Smooth muscle cell (in vitro differentiated cells): ENCODE data around the gene IRF2BP2. TPM values are rescaled to one million over a fixed set of nuclear protein-coding genes. Genes with fewer than 3 reads are reported as not detected.
A peak's percentile ranks its signal among the peaks of the same experiment; 100 is the strongest.
"Not testable (repeated sequence)": the region's sequence is repeated elsewhere in the genome, so short reads cannot be mapped to it uniquely, and the experiment has no call there.

Experiments
- DNase-seq: peaks from one replicate; lab custom pipeline; 2025; ENCODE audit not compliant: unreplicated experiment; lab: John Stamatoyannopoulos, UW
- H2AFZ ChIP-seq: fragments of 200-600 bp; sonication (generic); 2 replicates; pipeline ENCODE4 v1.6.0; 2016; ENCODE audit warnings: antibody characterized with exemption, low read depth, mild to moderate bottlenecking
- H3F3A ChIP-seq: fragments of 200-600 bp; sonication (generic); 2 replicates; pipeline ENCODE4 v1.6.0; 2017; ENCODE audit warnings: antibody characterized with exemption, low read depth
- H3K27ac ChIP-seq: fragments of 200-600 bp; sonication (generic); 2 replicates; pipeline ENCODE4 v1.5.1; 2016; ENCODE audit warnings: low read depth, mild to moderate bottlenecking
- H3K27me3 ChIP-seq: fragments of 200-600 bp; sonication (generic); 2 replicates; pipeline ENCODE4 v1.6.1; 2016; ENCODE audit warnings: low read depth, mild to moderate bottlenecking
- H3K36me3 ChIP-seq: fragments of 200-600 bp; sonication (generic); 2 replicates; pipeline ENCODE4 v1.5.1; 2016; ENCODE audit warnings: low read depth
- H3K4me1 ChIP-seq: fragments of 200-600 bp; sonication (generic); 2 replicates; pipeline ENCODE4 v1.5.1; 2016; ENCODE audit warnings: low read depth
- H3K4me2 ChIP-seq: fragments of 200-600 bp; sonication (generic); 2 replicates; pipeline ENCODE4 v1.6.0; 2016; ENCODE audit warnings: mild to moderate bottlenecking
- H3K4me3 ChIP-seq: fragments of 200-600 bp; sonication (generic); 2 replicates; pipeline ENCODE4 v1.5.1; 2016; ENCODE audit warnings: mild to moderate bottlenecking
- H3K79me2 ChIP-seq: fragments of 200-600 bp; sonication (generic); 2 replicates; pipeline ENCODE4 v1.6.0; 2016; ENCODE audit warnings: low read depth, mild to moderate bottlenecking
- H3K9ac ChIP-seq: fragments of 200-600 bp; sonication (generic); 2 replicates; pipeline ENCODE4 v1.6.0; 2016; ENCODE audit warnings: low read depth
- H3K9me3 ChIP-seq: fragments of 200-600 bp; sonication (generic); replicated peaks from 2 replicates; pipeline ENCODE4 v1.5.1; 2016; ENCODE audit warnings: low read depth
- H4K20me1 ChIP-seq: fragments of 200-600 bp; sonication (generic); 2 replicates; pipeline ENCODE4 v1.6.0; 2016; ENCODE audit warnings: low read depth
- CTCF ChIP-seq: fragments of 200-600 bp; sonication (generic); IDR thresholded peaks from 2 replicates; pipeline ENCODE4 v1.5.1; 2017; ENCODE audit warnings: borderline replicate concordance, mild to moderate bottlenecking, antibody characterized with exemption; ENCODE audit not compliant: insufficient read depth, poor library complexity, severe bottlenecking
- WGBS: methylation state at CpG from one replicate; pipeline ENCODE4 v1.1.7; 2016; ENCODE audit warnings: low lambda C conversion rate; 5-methylcytosine and 5-hydroxymethylcytosine counted together
- polyA plus RNA-seq: library from polyadenylated mRNA; unstranded; fragments of >200 nt; fragmentation: Nextera tagmentation; extraction: Ambion mirVana; gene quantifications from 2 replicates; pipeline ENCODE4 v1.2.1, GENCODE V29; 2016
- total RNA-seq: library from RNA; depleted of rRNA; stranded (reverse); fragments of >200 nt; gene quantifications from 2 replicates; pipeline ENCODE4 v1.2.3, GENCODE V29; 2014

IRF2BP2 gene
- total and polyA plus RNA-seq, 2 experiments from 2014 or later, result 40.3 to 89.5 TPM

- no peaks in the 10 kb centered on the region for H3K36me3 ChIP-seq
- no peak overlapping the region for H2AFZ ChIP-seq
- no peaks in the 10 kb centered on the region for H3K79me2 ChIP-seq
- no peak overlapping the region for H3K9ac ChIP-seq
- WGBS, result 77% methylated on average over 4 of the region's 4 CpGs
- no peak for DNase-seq
- no peaks in the 10 kb centered on the region for H3K27me3 ChIP-seq
- no peaks in the 10 kb centered on the region for H3K4me1 ChIP-seq
- no peaks in the 10 kb centered on the region for H3K9me3 ChIP-seq
- H4K20me1 ChIP-seq, result no peaks in the 10 kb centered on the region
- H3F3A ChIP-seq, result no peaks in the 10 kb centered on the region
- H3K27ac ChIP-seq, result no peak overlapping the region
- TF ChIP-seq CTCF, result no peak
- H3K4me2 ChIP-seq, result no peak overlapping the region
- H3K4me3 ChIP-seq, result no peak overlapping the region
These were observed 29.1 kb upstream of the IRF2BP2 start for GRCh38 chr1:234638832-234639799.

- 86% methylated on average over 9 of the region's 9 CpGs for WGBS
- not testable (repeated sequence) for H3F3A ChIP-seq
- peak overlapping the region; percentile 47 for H3K27ac ChIP-seq
These were observed 24.9 kb upstream of the IRF2BP2 start for GRCh38 chr1:234634922-234635321.

GRCh38 chr1:234634387-234634786, 24.4 kb upstream of the IRF2BP2 start:
- no peak for TF ChIP-seq CTCF
- Histone ChIP-seq H3K9ac (no peak overlapping the region), H3K9me3 (no peaks in the 10 kb centered on the region), H3K4me3 (no peak overlapping the region), H4K20me1 (no peaks in the 10 kb centered on the region), H3K36me3 (no peaks in the 10 kb centered on the region), H3K27me3 (no peaks in the 10 kb centered on the region), H3K27ac (peak overlapping the region; percentile 47), H3F3A (no peaks in the 10 kb centered on the region), H3K79me2 (no peaks in the 10 kb centered on the region), H2AFZ (peak overlapping the region; percentile 56), H3K4me2 (no peak overlapping the region), H3K4me1 (no peaks in the 10 kb centered on the region)
- WGBS, result 56% methylated on average over 7 of the region's 7 CpGs
- no peak for DNase-seq

More at GRCh38 chr1:234634922-234635321, 24.9 kb upstream of the IRF2BP2 start:
- DNase-seq, H3K4me2 ChIP-seq, H3K9ac ChIP-seq, H4K20me1 ChIP-seq, H3K79me2 ChIP-seq, H3K27me3 ChIP-seq, H3K4me1 ChIP-seq, H3K9me3 ChIP-seq, H3K36me3 ChIP-seq, H3K4me3 ChIP-seq: not testable (repeated sequence)
- peak overlapping the region; percentile 18 for H2AFZ ChIP-seq

- H3K4me2 ChIP-seq, result no peak overlapping the region
- no peaks in the 10 kb centered on the region for H3K79me2 ChIP-seq
- H3F3A ChIP-seq, result peaks cover 3% of the 10 kb centered on the region
- no peak overlapping the region for H3K4me3 ChIP-seq
- no peak for DNase-seq
- H3K9me3 ChIP-seq, result no peaks in the 10 kb centered on the region
- H3K27ac ChIP-seq, result no peak overlapping the region
- H4K20me1 ChIP-seq, result no peaks in the 10 kb centered on the region
- no peak for TF ChIP-seq CTCF
- no peak overlapping the region for H2AFZ ChIP-seq
- no peaks in the 10 kb centered on the region for H3K27me3 ChIP-seq
- no peaks in the 10 kb centered on the region for H3K4me1 ChIP-seq
- WGBS, result 88% methylated on average over 6 of the region's 6 CpGs
- no peaks in the 10 kb centered on the region for H3K36me3 ChIP-seq
- no peak overlapping the region for H3K9ac ChIP-seq
These were observed 23.4 kb upstream of the IRF2BP2 start for GRCh38 chr1:234633246-234634003.
